Eye (tissue), 1 donor: ENCODE results near the gene SPATA3.

Experiments used
- DNase-seq: peaks from one replicate; pipeline ENCODE4 v3.0.0-alpha.2; 2015

SPATA3 gene

DNA sequence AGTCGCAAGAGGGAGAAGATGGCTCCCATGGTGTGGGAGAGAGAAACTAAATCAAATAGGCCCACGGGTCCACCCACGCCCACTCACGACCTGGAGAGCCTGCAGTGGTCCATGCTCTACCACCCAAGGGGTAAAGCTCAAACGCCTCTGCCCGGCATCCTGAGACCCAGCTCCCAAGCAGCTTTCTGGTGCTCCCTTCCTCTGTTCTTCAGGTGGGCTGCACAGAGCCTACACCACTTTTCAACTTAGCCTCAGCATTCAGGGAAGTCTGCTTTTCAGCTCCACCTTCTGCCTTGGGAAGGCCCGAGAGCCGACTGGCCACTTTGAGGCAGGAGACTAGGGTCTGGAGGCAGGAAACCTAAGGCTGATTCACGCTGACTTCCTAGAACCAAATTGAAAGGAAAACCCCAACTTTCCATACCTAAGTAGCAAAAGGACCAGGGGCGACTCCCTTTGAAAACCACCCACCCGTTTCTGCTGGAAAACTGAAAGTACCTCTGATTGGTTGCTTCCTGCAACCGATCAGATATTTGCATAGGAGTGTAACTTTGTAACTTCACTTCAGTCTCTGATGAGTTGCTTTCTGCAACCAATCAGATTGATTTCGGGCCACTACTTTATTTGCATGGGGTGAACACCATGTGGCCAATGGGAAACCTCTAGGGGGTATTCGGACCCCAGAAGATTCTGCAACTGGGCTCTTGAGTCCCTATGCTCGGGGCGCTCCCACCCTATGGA, 26.8 kb upstream of the SPATA3 start:
- no peak for DNase-seq

DNA sequence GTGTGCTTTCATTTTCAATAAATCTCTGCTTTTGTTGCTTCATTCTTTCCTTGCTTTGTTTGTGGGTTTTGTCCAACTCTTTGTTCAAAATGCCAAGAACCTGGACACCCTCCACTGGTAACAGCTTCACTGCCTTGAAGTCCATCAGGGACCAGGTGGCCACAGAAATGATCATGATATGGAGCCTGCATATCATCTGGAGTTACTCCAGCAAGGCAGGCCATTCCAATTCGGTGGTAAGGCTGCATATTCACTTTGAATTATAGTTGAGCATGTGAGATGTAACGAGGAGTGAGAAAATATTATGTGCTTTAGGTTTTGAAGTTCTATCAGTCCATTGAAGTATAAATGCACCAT, 26.3 kb upstream of the SPATA3 start:
- no peak for DNase-seq

DNA sequence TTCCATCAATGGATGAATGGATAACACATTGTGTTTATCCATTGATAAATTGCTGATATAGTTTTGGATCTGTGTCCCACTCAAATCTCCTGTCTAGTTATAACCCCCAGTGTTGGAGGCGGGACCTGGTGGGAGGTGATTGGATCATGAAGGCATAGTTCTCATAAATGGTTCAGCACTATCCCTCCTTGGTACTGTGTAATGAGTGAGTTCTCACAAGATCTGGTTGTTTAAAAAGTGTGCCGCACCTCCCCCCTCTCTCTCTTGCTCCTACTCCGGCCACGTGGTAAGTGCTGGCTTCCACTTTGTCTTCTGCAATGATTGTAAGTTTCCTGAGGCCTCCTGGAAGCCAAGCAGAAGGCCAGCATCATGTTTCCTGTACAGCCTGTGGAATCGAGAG, 23.9 kb upstream of the SPATA3 start:
- no peak for DNase-seq

DNA sequence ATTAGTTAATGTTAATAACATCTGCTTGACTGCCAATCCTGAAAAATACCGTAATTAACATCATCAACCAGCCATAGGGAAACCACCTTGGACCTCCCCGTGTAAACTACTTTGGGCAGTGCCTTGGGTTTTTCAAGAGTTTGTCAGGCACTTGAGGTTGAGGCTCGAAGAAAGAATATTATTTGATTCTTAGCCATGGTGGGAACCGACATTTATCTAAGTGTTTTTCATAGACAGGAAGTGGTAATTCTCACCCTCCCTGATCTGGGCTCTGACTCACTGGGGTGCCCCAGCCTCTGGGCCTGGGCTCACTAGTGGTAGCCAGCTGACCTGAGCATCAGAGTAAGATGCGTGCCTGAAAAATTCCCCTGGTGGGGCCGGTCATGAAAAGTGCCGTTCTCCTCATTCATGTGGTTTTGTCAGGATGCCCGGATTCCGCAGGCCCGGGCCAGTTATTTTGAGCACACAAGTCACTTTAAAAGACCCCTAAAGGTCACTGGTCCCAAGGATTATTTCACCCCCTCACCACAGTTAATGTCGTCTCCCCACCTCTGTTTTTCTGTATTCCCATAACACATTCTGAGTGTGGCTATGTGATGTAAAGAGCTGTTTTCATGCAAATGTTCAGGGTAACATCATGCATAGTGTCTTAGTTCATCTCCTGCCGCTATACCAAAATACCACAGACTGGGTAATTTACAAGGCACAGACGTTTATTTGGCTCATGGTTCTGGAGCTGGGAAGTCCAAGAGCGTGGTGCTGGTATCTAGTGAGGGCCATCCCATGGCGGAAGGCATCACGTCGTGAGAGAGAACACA, 21.6 kb upstream of the SPATA3 start:
- no peak for DNase-seq

DNA sequence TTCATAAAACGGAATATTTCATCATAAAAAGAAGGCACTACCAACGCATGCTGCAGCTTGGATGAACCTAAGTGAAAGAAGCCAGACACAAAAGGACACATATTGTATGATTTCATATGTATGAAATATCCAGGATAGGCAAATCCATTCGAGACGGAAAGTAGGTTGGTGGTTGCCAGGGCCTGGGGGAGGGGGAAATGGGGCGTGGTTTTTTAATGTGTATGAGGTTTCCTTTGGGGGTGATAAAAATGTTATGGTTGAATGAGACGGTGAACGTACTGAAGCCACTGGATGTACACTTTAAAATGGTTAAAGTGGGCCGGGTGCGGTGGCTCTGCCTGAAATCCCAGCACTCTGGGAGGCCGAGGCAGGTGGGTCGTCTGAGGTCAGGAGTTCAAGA, 20.0 kb upstream of the SPATA3 start:
- DNase-seq = no peak

DNA sequence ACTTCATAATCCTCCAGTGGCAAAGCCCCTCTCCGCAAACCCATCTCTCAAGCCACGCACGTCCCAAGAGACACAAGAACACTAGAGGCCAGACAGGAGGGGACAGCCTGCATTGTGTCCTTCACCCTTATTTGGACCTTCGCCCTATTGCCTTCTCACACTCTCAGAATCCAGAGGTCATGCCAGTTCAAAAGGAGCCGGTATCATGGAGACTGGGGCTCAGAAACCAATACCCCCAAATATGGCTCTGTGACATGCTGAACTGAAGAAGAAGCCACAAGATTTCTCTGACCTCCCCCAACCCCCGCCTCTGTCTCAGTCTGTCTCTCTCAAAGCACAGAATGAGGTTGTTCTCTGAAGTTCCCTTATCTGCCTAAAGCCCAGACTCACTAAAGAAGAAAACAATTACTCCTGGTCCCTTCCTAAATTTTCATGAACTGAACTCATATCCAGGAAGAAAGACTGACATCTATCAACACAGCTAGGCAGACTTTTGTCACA, 19.2 kb upstream of the SPATA3 start:
- DNase-seq = no peak

DNA sequence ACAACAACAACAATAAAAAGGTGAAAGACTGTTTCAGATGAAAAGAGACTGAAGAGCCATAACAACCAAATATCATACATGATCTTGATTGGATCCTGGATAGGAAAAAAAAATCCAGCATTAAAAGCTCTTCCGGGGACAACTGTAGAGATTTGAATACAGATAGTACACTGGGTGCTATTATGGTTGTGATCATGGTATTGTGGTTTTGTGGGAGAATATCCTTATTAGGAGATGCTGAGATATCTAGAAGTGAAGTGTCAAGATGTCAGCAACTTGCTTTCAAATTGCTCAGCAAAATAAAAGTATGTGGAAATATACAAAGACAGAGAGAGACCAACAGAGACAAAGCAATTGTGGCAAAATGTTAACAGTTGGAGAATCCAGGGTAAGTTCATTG, 15.5 kb upstream of the SPATA3 start:
- DNase-seq = peak; percentile 7

DNA sequence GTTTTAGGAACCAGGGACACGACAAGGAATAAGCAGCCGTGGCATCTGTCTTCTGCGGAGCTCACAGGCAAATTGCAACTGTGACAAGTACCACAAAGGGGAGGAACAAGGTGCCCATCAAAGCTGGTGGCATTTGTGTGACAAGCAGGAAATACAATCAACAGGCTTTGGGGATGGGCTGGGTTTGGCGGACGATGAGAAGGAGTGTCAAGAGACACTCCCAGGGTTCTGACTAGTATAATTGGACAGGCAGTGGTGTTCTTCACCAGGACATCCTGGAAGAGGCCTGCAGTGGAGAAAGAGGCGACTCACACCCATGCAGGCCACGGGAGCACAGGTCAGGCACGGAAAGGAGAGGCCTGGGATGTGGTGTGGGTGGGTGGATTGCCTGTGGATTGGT, 14.2 kb upstream of the SPATA3 start:
- no peak for DNase-seq

DNA sequence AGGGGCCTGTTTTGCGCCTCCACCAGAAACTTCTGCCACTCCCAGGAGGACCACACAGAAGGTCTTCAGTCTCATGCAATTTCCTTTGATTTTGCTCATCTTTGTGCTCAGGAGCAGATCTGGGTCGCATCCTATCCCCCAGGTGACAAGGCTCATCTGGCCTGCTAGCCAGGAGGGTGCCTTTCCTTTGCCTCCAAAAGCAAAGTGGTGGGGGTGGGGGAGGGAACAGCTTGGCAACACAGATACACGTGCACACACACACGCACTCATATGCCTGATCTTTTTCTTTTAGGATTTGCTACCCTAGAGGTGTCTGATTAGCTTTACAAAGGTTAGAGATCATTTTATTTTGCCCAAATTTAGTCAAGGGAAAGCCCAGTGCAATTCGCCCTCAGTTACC, 13.8 kb upstream of the SPATA3 start:
- no peak for DNase-seq

DNA sequence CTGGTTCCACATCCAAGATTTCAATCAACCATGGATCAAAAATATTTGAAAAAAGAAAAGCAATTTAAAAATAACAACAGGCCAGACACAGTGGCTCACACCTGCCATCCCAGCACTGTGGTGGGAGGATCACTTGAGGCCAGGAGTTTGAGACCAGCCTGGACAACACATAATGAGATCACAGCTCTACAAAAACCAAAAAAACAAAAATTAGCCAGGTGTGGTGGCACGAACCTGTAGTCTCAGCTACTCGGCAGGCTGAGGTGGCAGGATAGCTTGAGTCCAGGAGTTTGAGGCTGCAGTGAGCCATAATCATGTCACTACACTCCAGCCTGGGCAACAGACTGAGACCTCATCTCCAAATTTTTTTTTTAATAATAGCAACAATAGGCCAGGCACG, 13.4 kb upstream of the SPATA3 start:
- DNase-seq = no peak

DNA sequence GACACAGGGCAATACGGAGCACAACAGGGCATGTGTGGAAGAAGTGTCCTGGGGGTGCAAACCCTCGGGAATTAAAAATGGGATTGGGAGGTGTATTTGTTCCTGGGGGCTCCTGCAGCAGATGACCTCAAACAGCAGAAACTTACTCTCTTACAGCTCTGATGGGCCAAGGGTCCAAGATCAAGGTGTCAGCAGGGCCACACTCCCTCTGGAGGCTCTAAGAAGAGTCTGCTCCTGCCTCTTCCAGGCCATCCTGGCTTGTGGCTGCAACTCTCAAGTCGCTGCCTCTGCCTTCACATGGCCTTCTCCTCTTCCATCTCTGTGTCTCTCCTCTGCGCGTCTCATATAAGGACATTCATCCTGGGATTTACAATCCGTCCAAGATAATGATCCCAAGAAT, 12.4 kb upstream of the SPATA3 start:
- no peak for DNase-seq

DNA sequence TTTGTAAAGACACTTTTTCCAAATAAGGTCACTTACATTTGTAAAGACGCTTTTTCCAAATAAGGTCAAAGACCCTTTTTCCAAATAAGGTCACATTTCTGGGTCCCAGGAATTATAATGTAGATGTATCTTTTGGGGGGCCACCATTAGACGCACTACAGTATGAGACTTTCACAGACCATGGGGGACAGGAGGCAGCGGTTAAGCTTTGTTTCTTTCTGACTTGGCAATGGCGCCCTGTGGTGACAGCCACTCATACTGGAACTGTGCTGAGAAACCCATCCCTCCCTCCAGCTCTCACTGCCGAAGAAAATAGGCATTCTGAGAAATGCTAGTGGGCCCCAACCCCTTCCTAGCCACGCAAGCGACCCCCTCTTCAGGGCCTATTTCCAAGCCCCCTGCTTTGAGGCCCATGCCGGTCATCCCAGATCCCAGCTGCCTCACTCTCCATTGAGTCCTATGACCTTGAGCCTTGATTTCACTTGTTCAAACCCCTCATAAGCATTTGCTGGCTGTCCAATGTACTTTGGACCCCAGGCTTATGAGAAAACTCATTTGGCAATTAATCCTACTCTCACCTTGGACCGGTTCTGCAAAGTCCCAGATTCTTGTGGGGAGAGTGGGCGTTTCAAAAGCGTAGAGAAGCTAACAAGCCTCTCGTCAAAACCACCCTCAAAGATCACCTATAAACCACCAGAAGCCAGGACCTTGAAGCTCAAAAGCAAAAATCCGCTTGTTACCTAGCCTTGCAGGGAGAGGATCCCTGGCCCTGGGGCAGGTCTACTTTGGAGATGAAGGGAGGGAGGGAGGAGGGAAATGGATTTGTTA, 11.3 kb upstream of the SPATA3 start:
- no peak for DNase-seq

DNA sequence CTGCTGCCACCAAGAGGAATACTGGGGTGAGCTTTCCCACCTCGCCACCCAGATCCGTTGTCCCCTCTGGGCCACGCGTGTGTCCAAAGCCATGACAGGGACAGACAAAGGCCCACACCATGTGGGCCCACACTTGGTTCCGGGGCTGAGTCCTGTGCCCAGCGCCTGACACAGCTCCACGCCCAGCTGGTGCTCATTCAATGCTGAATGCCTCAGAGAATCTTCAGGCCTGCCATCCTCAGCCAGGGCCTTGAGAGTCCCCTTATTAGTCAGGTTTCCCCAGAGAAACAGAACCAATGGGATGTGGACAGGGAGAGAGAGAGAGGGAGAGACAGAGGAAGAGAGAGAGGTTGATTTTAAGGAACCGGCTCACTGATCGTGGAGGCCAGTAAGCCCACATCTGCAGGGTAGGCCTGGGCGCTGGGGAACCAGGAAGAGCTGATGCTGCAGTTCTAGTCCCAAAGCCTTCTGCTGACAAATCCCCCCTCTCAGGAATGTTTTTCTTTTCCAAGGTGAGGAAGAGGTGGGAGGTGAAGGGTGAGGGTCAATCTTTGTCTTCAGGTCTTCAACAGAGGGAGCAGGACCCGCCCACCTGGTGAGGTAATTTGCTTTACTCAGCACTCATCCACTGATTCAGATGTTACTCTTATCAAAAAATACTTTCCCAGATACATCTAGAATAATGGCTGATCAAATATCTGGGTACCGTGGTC, 10.2 kb upstream of the SPATA3 start:
- no peak for DNase-seq

DNA sequence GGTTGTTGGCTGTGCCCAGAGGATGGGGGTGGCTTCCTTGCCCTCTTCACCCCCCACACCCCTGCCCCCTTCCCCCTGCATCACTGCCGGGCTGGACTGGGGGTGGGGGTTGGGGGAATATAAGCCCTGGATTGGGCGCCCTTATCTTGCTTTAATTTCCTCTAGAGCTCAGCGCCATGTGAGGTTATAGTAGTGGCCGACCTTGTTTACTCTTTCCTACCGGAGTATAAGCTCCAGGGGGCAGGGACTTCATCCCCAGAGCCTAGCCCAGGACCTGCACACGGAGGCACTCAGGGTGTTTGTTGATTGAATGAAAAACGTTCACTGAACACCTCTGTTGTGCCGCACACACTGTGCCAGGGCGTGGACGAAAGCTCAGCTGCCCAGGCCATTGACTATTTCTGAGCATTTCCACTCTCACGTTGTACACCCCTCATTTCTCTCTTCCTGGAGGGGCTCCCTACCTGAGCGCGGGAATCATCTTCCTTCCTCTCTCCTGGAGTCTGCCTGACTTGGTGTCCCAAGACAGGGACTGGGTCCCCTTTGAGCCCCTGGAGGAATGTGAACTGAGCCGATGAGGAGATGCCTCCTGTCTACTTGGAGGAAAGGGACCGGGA, 9.3 kb upstream of the SPATA3 start:
- DNase-seq = no peak

DNA sequence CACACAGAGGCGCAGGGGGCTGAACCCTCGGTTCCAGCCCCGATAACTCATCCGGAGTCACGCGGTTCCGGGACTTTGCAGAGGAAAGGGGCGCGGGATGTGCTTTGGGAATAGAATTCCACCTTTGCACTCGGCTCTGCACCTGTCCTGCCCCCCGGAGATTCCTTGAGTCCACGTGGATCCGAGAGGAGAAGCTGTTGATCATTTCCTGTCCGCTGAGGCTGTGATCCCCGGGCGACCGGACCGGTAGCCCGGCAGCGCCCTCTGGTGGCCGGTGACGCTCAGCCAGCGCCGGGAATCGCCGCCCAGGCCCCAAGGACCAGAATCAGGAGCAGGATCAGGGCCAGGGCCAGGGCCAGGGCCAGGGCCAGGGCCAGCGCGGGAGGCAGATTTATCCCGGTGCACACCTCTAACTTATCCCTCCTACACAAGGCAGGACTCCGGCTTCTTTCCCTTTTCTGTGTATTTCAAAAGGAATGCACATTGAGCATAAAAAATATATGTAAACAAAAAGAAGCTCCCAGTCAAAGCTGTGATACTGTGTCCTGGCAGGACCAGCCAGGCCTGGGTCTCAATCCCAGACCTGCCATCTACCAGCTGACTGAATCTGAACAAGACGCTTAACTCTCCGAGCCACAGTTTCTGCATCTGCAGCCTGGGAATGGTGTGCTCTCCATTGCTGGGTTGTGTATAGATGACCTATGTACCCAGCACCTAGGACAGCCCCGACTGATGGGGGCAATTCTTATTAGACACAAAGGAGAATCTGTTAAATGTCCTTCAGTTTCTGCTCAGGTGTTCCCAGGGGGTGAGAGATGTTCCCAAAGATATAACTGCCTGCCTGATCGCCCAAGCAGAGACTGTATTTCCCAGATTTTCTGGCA, 8.5 kb upstream of the SPATA3 start:
- DNase-seq = peak; percentile 89

DNA sequence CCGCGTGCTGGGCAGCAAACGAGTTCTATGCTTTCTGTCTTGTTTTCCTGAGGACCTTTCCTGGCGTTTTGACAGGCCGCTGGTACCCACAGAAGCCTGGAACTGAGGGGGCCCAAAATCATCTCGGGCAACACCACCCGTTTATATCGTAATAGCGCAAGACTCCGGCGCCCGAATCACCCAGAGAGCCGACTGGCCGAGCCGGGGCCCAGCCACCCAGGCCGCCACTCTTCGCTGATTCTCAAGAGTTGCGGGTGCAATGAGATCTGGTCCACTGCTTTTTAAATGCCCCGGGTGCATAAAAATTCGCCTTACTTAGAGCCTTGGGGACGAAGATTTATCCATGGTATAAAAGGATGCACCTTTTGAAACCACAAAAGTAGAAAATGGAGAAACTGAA, 6.2 kb upstream of the SPATA3 start:
- no peak for DNase-seq

DNA sequence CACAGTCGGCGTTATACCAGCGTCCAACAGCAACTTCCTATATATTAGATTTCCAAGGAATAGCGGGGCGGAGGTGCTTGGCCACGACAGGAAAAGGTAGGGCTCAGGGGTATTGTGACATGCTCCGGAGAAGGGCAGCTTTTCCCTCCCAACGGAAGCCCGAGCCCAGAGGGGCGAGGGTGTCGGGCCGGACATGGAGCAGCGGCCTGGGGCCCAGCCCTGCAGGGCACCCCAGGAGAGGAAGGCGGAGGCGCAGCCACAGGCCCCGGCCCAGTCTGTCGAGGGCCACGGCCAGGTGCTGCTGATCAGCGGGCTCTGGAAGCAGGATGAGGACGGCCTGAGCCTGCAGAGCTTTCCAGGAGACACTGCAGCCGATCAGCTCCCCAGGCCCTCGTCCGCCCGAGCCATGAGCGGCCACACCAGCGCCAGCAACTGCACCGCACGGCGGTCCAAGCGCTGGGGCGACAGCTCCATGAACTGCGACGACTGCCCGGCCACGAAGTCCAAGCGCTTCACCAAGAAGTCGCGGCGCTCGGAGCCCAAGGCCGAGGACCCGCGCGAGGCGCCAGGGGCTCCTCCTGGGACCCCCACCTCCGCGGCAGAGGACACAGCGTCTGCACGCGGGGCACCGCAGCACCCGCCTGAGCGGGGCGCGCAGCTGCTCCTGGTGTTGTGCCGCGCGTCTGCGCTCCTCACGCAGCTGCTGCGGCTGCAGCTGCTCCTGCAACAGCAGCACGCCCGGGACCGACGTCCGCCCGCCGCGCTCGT, 5.6 kb upstream of the SPATA3 start:
- no peak for DNase-seq

DNA sequence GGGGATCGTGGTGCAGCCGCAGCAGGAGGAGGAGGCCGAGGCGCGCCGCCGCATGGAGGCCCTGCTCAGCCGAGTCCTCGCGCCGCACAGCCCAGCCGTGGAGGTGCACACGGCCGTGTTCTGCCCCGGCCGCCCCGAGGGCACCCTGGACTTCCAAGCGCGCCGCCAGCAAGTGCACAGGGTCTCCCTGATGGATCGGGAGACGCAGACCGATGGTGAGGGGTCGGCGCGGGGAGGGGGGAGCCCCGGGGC, 5.1 kb upstream of the SPATA3 start:
- DNase-seq = no peak

DNA sequence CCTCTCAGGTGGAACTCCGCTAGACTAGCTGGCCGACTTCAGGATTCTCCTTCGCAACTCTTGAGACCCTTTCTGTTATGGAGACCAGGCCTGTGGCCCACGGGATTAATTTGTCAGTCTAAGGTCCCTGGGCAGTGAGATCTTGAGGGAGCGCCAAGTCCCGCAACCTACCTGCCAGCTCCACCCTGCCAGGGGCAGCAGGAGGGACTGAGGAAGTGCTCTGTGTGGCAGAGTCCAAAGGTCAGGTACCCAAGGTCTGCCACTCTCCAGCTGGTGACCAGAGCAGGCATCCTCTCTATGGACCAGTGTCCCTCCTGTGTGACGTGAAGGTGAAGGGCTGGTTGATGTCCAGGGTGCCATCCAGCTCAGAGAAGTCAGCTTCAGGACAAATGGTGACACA, 4.3 kb upstream of the SPATA3 start:
- DNase-seq = no peak

DNA sequence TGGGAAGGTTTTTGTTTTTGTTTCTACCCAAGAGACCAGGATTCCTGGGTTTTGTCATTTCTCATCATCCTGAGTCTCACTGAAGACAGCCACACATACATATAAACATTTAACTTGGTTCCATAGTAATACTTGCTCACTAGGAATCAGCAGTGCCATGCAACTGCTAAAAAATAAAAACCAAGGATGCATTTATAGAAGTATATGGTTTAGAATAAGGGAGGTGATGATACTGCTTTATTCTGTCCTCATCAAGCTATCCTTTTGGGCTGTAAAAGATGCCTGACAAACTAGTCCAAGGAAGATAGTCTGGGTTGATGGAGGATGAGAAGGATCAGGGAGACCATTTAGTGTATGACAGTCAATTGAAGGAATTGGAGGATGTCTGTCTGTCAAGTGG, 740 bp downstream of the SPATA3 start:
- no peak for DNase-seq

DNA sequence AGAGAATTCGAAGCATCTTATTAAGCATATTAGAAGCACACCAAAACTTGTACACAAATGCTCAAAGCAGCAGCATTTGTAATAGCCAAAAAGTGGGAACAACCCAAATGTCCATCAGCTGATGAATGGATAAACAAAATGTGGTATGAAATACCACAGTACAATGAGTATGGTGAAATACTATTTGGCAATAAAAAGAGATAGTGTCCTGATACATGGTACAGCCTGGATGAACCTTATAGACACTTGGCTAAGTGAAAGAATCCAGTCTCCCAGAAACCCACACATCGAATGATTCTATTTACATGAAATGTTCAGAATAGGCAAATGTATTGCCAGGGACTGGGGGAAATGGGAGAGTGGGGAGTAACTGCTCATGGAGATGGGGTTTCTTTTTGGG, 3.0 kb downstream of the SPATA3 start:
- no peak for DNase-seq
